Natural killer cell (primary cell): Measurements from ENCODE around the gene IGF1R. TPM values are rescaled to one million over a fixed set of nuclear protein-coding genes. Genes with fewer than 3 reads are reported as not detected.
A peak's percentile ranks its signal among the peaks of the same experiment; 100 is the strongest.

ENCODE experiments used
- ATAC-seq, 3 donors: fragments of 150-1000 bp in 2 of 3; fragments of 200-7000 bp in 1 of 3; cut with Tn5 transposase; 1 replicate in 1 of 3; 2 replicates in 2 of 3; pipeline ENCODE4 v1.10.0; 2021; ENCODE audit warnings: mild to moderate bottlenecking in 2 of 3, moderate library complexity in 2 of 3
- DNase-seq, 2 donors: peaks; one replicate each; pipeline versions ENCODE4 v3.0.0 to v3.0.0-alpha.2; 2013 to 2021; ENCODE audit warnings: mixed read lengths in 1 of 2
- H3K27ac ChIP-seq: one replicate; pipeline ENCODE4 v1.5.1; 2013; ENCODE audit warnings: mild to moderate bottlenecking, low read length
- H3K27me3 ChIP-seq: one replicate; pipeline ENCODE4 v1.6.1; 2013; ENCODE audit warnings: low read length; ENCODE audit not compliant: control insufficient read depth, insufficient read depth
- H3K36me3 ChIP-seq: one replicate; pipeline ENCODE4 v1.6.1; 2013; ENCODE audit warnings: low read length; ENCODE audit not compliant: control insufficient read depth, insufficient read depth
- H3K4me1 ChIP-seq: one replicate; pipeline ENCODE4 v1.6.1; 2013; ENCODE audit warnings: low read length; ENCODE audit not compliant: control insufficient read depth, insufficient read depth
- H3K4me3 ChIP-seq: one replicate; pipeline ENCODE4 v1.5.1; 2013; ENCODE audit warnings: low read length
- H3K9me3 ChIP-seq: one replicate; pipeline ENCODE4 v1.6.1; 2013; ENCODE audit warnings: low read length; ENCODE audit not compliant: control insufficient read depth, insufficient read depth
- H3K27ac Mint-ChIP-seq, 2 donors: one replicate each; pipeline ENCODE4 v1.8.0; 2022; ENCODE audit warnings: mild to moderate bottlenecking in 2 of 2, mixed read lengths in 2 of 2, moderate library complexity in 1 of 2
- H3K27me3 Mint-ChIP-seq, 2 donors: one replicate each; pipeline ENCODE4 v1.8.0; 2022; ENCODE audit warnings: low read depth in 2 of 2, mixed read lengths in 2 of 2
- H3K36me3 Mint-ChIP-seq: one replicate; pipeline ENCODE4 v1.8.0; 2022; ENCODE audit warnings: mixed read lengths
- H3K4me1 Mint-ChIP-seq, 2 donors: one replicate each; pipeline ENCODE4 v1.8.0; 2022; ENCODE audit warnings: mixed read lengths in 2 of 2
- H3K4me3 Mint-ChIP-seq: one replicate; pipeline ENCODE4 v1.8.0; 2022; ENCODE audit warnings: mild to moderate bottlenecking, moderate library complexity, mixed read lengths
- H3K9me3 Mint-ChIP-seq, 2 donors: one replicate each; pipeline ENCODE4 v1.8.0; 2022; ENCODE audit warnings: mixed read lengths in 2 of 2
- WGBS: methylation state at CpG from one replicate; pipeline ENCODE4 v1.1.7; 2013; ENCODE audit warnings: missing lambda C conversion rate; ENCODE audit not compliant: insufficient coverage; 5-methylcytosine and 5-hydroxymethylcytosine counted together
- intact Hi-C: fragments of 100-400 bp; cut with micrococcal nuclease; formaldehyde crosslinking; loops from one replicate; pipeline ENCODE4 v1.14.2; 2022
- total RNA-seq, 4 donors: library from RNA; stranded (reverse); fragments of 120-200 nt in 1 of 4; gene quantifications; one replicate each; pipeline versions ENCODE4 v1.2.3 to v1.2.4, GENCODE V29; 2013 to 2022
- TF ChIP-seq, protein P1 (sequence below): fragments of 200-600 bp; IDR thresholded peaks from one replicate; pipeline ENCODE4 v1.8.0; 2022; ENCODE audit warnings: antibody characterized with exemption

Gene IGF1R
- total RNA-seq, 3 donors from 2014 or later (not counting 1 experiment from before 2014, with no cell fraction given), result 47.3 to 50.7 (median 49.0) TPM

DNA sequence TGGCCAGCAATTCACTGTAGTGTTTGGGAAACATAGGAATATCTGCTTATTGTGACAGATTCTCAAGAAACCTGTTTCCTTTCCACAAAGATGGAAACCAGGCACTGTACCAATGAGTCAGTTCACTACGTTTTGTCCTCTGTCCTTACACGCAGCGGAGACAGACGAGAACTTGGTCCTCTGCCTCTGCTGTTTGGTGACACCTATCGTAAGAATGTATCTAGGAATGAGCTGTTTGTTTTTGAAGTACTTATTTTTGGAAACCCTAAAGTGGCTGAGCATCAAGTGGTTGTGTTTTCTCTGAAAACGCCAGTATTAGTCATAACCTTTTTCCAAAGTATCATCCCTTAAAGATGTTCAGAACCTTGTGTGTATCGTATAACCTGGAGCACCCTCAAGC, 266.3 kb downstream of the IGF1R start:
- intact Hi-C loops, result no loop called here
- no peak for DNase-seq
- H3K4me1 ChIP-seq, result no peaks in the 10 kb centered on the region
- peaks cover 5 to 6% of the 10 kb centered on the region in 2 donors for H3K4me1 Mint-ChIP-seq
- H3K9me3 ChIP-seq, result no peaks in the 10 kb centered on the region
- no peak overlapping the region for H3K4me3 ChIP-seq
- no peak overlapping the region for H3K27ac ChIP-seq
- no peak for ATAC-seq
- peaks cover 40% of the 10 kb centered on the region for H3K36me3 ChIP-seq
- no peaks in the 10 kb centered on the region for H3K27me3 Mint-ChIP-seq
- H3K4me3 Mint-ChIP-seq, result no peak overlapping the region
- H3K27me3 ChIP-seq, result no peaks in the 10 kb centered on the region
- peaks cover 23% of the 10 kb centered on the region for H3K36me3 Mint-ChIP-seq
- no peak overlapping the region for H3K27ac Mint-ChIP-seq
- H3K9me3 Mint-ChIP-seq, result no peaks in the 10 kb centered on the region
- TF ChIP-seq, protein P1, sequence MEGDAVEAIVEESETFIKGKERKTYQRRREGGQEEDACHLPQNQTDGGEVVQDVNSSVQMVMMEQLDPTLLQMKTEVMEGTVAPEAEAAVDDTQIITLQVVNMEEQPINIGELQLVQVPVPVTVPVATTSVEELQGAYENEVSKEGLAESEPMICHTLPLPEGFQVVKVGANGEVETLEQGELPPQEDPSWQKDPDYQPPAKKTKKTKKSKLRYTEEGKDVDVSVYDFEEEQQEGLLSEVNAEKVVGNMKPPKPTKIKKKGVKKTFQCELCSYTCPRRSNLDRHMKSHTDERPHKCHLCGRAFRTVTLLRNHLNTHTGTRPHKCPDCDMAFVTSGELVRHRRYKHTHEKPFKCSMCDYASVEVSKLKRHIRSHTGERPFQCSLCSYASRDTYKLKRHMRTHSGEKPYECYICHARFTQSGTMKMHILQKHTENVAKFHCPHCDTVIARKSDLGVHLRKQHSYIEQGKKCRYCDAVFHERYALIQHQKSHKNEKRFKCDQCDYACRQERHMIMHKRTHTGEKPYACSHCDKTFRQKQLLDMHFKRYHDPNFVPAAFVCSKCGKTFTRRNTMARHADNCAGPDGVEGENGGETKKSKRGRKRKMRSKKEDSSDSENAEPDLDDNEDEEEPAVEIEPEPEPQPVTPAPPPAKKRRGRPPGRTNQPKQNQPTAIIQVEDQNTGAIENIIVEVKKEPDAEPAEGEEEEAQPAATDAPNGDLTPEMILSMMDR, result no peak
- WGBS, result 78% methylated on average over 7 of the region's 7 CpGs

DNA sequence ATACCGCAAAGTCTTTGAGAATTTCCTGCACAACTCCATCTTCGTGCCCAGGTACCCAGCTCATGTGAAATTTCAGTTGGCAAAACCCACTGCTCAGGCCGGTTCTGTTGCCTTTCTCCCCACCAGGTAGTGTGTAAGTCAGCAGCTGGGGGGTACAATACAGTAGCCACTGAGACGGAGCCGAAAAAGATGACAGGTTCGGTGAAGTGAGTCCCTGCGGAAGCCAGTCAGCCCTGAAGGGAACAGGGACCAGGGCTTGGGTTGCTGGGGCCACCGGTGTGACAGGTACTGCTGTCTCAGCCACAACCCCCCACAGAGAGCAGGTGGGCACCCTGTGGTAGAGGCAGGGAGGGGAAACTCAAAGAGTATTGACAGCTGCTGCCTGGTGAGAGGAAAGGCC, 268.5 kb downstream of the IGF1R start:
- Histone ChIP-seq H3K27ac (no peak overlapping the region), H3K27me3 (no peaks in the 10 kb centered on the region), H3K4me1 (peaks cover 12% of the 10 kb centered on the region), H3K36me3 (peaks cover 32% of the 10 kb centered on the region), H3K4me3 (no peak overlapping the region), H3K9me3 (no peaks in the 10 kb centered on the region)
- H3K27ac Mint-ChIP-seq, result no peak overlapping the region
- TF ChIP-seq, protein P1, result no peak
- no peaks in the 10 kb centered on the region for H3K27me3 Mint-ChIP-seq
- H3K9me3 Mint-ChIP-seq, result no peaks in the 10 kb centered on the region
- peaks cover 23% of the 10 kb centered on the region for H3K36me3 Mint-ChIP-seq
- no peak for DNase-seq
- peaks cover 5 to 21% of the 10 kb centered on the region in 2 donors for H3K4me1 Mint-ChIP-seq
- 90% methylated on average over 8 of the region's 8 CpGs for WGBS
- H3K4me3 Mint-ChIP-seq, result no peak overlapping the region
- no peak for ATAC-seq
- intact Hi-C loops, result no loop called here

DNA sequence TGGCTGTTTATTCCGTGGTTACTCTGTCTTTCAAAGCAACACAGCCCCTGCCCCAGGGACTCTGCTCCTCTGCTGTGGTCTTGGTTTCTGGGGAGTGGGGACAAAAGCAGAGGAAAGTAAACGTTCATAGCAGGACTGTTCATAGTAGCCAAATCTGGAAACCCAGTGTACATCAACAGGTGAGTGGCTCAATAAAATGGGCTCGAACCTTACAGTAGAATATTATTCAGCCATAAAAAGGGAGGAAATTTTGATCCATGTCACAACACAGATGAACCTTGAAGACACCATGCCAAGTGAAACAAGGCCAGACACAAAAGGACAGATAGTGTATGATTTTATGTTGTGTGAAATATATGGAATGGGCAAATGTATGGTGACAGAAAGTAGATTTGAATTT, 269.1 kb downstream of the IGF1R start:
- Histone ChIP-seq H3K27ac (no peak overlapping the region), H3K4me3 (no peak overlapping the region), H3K4me1 (peaks cover 12% of the 10 kb centered on the region), H3K9me3 (no peaks in the 10 kb centered on the region), H3K36me3 (peaks cover 30% of the 10 kb centered on the region), H3K27me3 (no peaks in the 10 kb centered on the region)
- H3K27ac Mint-ChIP-seq, result no peak overlapping the region
- no peak for DNase-seq
- H3K4me3 Mint-ChIP-seq, result no peak overlapping the region
- 91% methylated on average over 3 of the region's 3 CpGs for WGBS
- TF ChIP-seq, protein P1, result no peak
- H3K27me3 Mint-ChIP-seq, result no peaks in the 10 kb centered on the region
- intact Hi-C loops, result no loop called here
- H3K9me3 Mint-ChIP-seq, result no peaks in the 10 kb centered on the region
- H3K36me3 Mint-ChIP-seq, result peaks cover 23% of the 10 kb centered on the region
- no peak for ATAC-seq
- peaks cover 5 to 21% of the 10 kb centered on the region in 2 donors for H3K4me1 Mint-ChIP-seq

DNA sequence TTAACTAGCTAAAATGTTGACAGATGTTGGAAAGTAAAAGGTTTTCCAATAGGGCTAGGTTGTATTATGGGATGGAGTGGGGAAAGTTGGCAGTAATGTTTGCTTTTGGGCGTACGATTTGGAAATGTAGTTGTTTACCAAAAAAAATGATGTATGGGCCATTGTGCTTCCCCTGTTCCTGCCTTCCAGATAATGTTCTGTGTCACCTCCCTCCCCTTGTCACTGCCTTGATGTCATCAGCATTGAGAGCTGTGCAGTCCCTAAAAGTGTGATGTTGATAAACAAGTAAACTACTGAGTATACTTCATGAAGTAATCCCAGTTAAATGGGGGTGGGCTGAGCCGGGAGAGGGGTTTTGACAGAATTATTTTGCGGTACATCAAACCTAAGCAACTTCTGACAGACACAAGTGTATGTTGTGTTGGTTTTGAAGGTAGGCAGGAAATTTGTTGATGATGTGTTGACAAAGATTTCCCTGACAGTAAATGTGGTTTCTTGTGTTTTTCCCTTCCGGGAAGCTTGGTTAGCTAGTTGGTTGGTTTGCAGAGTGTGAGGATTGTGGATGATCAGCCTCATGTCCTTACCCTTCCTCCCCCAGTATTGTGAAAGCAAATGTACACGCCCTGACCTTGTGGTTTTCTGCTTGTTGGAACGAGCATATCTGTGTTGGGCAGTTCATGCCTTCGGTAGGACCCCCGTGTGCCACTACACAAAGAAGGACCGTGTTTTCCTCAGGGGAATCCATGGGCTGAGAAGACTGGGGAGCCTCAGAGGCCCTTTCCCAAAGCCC, 271.9 kb downstream of the IGF1R start:
- intact Hi-C loops, result no loop called here
- Mint-ChIP-seq H3K27ac (no peak overlapping the region), H3K36me3 (peaks cover 14% of the 10 kb centered on the region), H3K4me1 (peaks cover 3 to 21% of the 10 kb centered on the region in 2 donors), H3K27me3 (no peaks in the 10 kb centered on the region), H3K9me3 (no peaks in the 10 kb centered on the region), H3K4me3 (no peak overlapping the region)
- peaks cover 35% of the 10 kb centered on the region for H3K36me3 ChIP-seq
- no peaks in the 10 kb centered on the region for H3K9me3 ChIP-seq
- H3K4me3 ChIP-seq, result no peak overlapping the region
- ATAC-seq (peak in 1 of 3 donors; percentile 29), DNase-seq (no peak)
- no peaks in the 10 kb centered on the region for H3K27me3 ChIP-seq
- WGBS, result 81% methylated on average over 9 of the region's 10 CpGs
- TF ChIP-seq, protein P1, result no peak
- no peak overlapping the region for H3K27ac ChIP-seq
- H3K4me1 ChIP-seq, result peaks cover 12% of the 10 kb centered on the region
